ENCODE results near the gene PLGLB1. TPM values are rescaled to one million over a fixed set of nuclear protein-coding genes. Genes with fewer than 3 reads are reported as not detected.
"Not testable (repeated sequence)": the region's sequence is repeated elsewhere in the genome, so short reads cannot be mapped to it uniquely, and the experiment has no call there.

PLGLB1 gene
- total RNA-seq, 1 experiment from 2014 or later: 1.2 TPM

- not testable (repeated sequence) for H3K4me3 Mint-ChIP-seq; H3T11ph ChIP-seq (ENCODE audit: low read length); H3K23me2 ChIP-seq (ENCODE audit: insufficient read length, low read depth, low read length, poor library complexity, severe bottlenecking); H2BK5ac ChIP-seq (ENCODE audit: insufficient read length, low read length); H3K79me2 ChIP-seq (ENCODE audit: insufficient read depth, low read length); H3K27me3 ChIP-seq (ENCODE audit: insufficient read depth, low read length); H3K4ac ChIP-seq (ENCODE audit: low read depth, low read length); H3K4me1 Mint-ChIP-seq; H2AK5ac ChIP-seq (ENCODE audit: insufficient read length, low read length); H4K8ac ChIP-seq (replicated peaks; ENCODE audit: insufficient read length, low read depth, low read length); H3K27me3 Mint-ChIP-seq (ENCODE audit: low read depth); H2BK20ac ChIP-seq (ENCODE audit: low read depth, low read length, poor library complexity, severe bottlenecking); DNase-seq; H3K14ac ChIP-seq (ENCODE audit: insufficient read depth, low read length); H2BK120ac ChIP-seq (ENCODE audit: low read depth, low read length, poor library complexity, severe bottlenecking); H3K9me3 ChIP-seq (ENCODE audit: control insufficient read depth, low read depth, low read length); H4K91ac ChIP-seq (ENCODE audit: insufficient read length, low read depth, low read length); H2BK12ac ChIP-seq (ENCODE audit: insufficient read length, low read depth, low read length); H3K4me1 ChIP-seq (ENCODE audit: insufficient read depth, low read length); H3K27ac ChIP-seq (ENCODE audit: insufficient read length, low read depth, low read length); H3K18ac ChIP-seq (ENCODE audit: insufficient read length, low read depth, low read length); H2AFZ ChIP-seq (ENCODE audit: low read length); H3K23ac ChIP-seq (ENCODE audit: insufficient read length, low read depth, low read length); H4K20me1 ChIP-seq (ENCODE audit: control insufficient read depth, insufficient read depth, insufficient read length); H3K4me2 ChIP-seq (ENCODE audit: insufficient read depth, insufficient read length, low read length); H3K56ac ChIP-seq (ENCODE audit: insufficient read length, low read depth, low read length); H3K79me1 ChIP-seq (ENCODE audit: insufficient read depth, low read depth, low read length, poor library complexity, severe bottlenecking); H3K9ac ChIP-seq (ENCODE audit: extremely low read depth, insufficient read length, low read length); H3K27ac Mint-ChIP-seq; H2BK15ac ChIP-seq (ENCODE audit: low read depth, low read length); H3K9me3 Mint-ChIP-seq; H4K5ac ChIP-seq (ENCODE audit: insufficient read length, low read depth, low read length); H3K36me3 Mint-ChIP-seq (ENCODE audit: insufficient read depth in 1 of 3, low read depth in 3 of 3)
- no CpG with 5 or more reads among the region's 1 CpG for WGBS (ENCODE audit: extremely low coverage, insufficient read length, low lambda C conversion rate)
Measured at GRCh38 chr2:87026816-87027215, 5.2 kb upstream of the PLGLB1 start.

DNA sequence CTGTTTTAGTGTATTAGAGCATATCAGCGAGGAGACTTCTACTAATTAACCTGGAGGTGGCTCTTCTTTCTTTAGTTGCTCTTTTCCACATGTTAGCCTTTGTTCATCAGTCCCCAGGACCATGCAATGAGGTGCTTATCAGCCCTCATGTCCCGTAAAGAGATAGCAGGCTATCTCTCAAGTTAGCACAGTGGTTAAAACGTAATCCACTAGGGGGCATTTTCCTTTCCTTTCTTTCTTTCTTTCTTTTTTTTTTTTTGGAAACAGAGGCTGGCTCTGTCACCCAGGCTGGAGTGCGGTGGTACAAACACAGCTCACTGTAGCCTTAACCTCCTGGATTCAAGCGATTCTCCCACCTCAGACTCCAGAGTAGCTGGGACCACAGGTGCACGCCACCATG lies 4.3 kb upstream of the PLGLB1 start:
- not testable (repeated sequence) for H3T11ph ChIP-seq (ENCODE audit: low read length); DNase-seq; H2BK20ac ChIP-seq (ENCODE audit: low read depth, low read length, poor library complexity, severe bottlenecking); H3K27ac Mint-ChIP-seq; H3K23ac ChIP-seq (ENCODE audit: insufficient read length, low read depth, low read length); H3K4me2 ChIP-seq (ENCODE audit: insufficient read depth, insufficient read length, low read length); H2AK5ac ChIP-seq (ENCODE audit: insufficient read length, low read length); H3K36me3 Mint-ChIP-seq (ENCODE audit: insufficient read depth in 1 of 3, low read depth in 3 of 3); H3K14ac ChIP-seq (ENCODE audit: insufficient read depth, low read length); H2BK12ac ChIP-seq (ENCODE audit: insufficient read length, low read depth, low read length); H3K9ac ChIP-seq (ENCODE audit: extremely low read depth, insufficient read length, low read length); H3K4me1 ChIP-seq (ENCODE audit: insufficient read depth, low read length); H3K56ac ChIP-seq (ENCODE audit: insufficient read length, low read depth, low read length); H2BK5ac ChIP-seq (ENCODE audit: insufficient read length, low read length); H2BK120ac ChIP-seq (ENCODE audit: low read depth, low read length, poor library complexity, severe bottlenecking); H3K27me3 Mint-ChIP-seq (ENCODE audit: low read depth); H3K18ac ChIP-seq (ENCODE audit: insufficient read length, low read depth, low read length); H3K4me1 Mint-ChIP-seq; H4K20me1 ChIP-seq (ENCODE audit: control insufficient read depth, insufficient read depth, insufficient read length); H3K9me3 ChIP-seq (ENCODE audit: control insufficient read depth, low read depth, low read length); H2AFZ ChIP-seq (ENCODE audit: low read length); H3K27me3 ChIP-seq (ENCODE audit: insufficient read depth, low read length); H3K23me2 ChIP-seq (ENCODE audit: insufficient read length, low read depth, low read length, poor library complexity, severe bottlenecking); H3K27ac ChIP-seq (ENCODE audit: insufficient read length, low read depth, low read length); H3K79me2 ChIP-seq (ENCODE audit: insufficient read depth, low read length); H3K4me3 Mint-ChIP-seq; H4K5ac ChIP-seq (ENCODE audit: insufficient read length, low read depth, low read length); H3K9me3 Mint-ChIP-seq; H2BK15ac ChIP-seq (ENCODE audit: low read depth, low read length); H3K4ac ChIP-seq (ENCODE audit: low read depth, low read length); H3K79me1 ChIP-seq (ENCODE audit: insufficient read depth, low read depth, low read length, poor library complexity, severe bottlenecking); H4K91ac ChIP-seq (ENCODE audit: insufficient read length, low read depth, low read length); H4K8ac ChIP-seq (replicated peaks; ENCODE audit: insufficient read length, low read depth, low read length)
- no CpG with 5 or more reads among the region's 6 CpGs for WGBS (ENCODE audit: extremely low coverage, insufficient read length, low lambda C conversion rate)

Data from H9 (cell line).